Bronchial epithelial cell (primary cell): Measurements from ENCODE around the gene KLK3. TPM values are rescaled to one million over a fixed set of nuclear protein-coding genes. Genes with fewer than 3 reads are reported as not detected.

Experiments used
- DNase-seq: peaks from one replicate; pipeline ENCODE4 v3.0.0-alpha.2; 2010; ENCODE audit warnings: low read depth
- FAIRE-seq: peaks from 2 replicates; lab custom pipeline; 2011; peaks lifted over from hg19 to GRCh38; lab: Jason Lieb, UNC
- H3K27me3 ChIP-seq: 2 replicates; pipeline ENCODE4 v1.5.1; 2011; ENCODE audit warnings: low read length; ENCODE audit not compliant: control insufficient read depth, insufficient read depth
- H3K36me3 ChIP-seq: 2 replicates; pipeline ENCODE4 v1.5.1; 2011; ENCODE audit warnings: low read length; ENCODE audit not compliant: control insufficient read depth, insufficient read depth
- H3K4me3 ChIP-seq: 2 replicates; pipeline ENCODE4 v1.5.1; 2011; ENCODE audit warnings: mild to moderate bottlenecking, low read depth, low read length, control low read depth
- total RNA-seq: library from RNA; depleted of rRNA; stranded (reverse); fragments of >200 nt; gene quantifications from 2 replicates; pipeline ENCODE4 v1.2.1, GENCODE V29; 2014
- TF ChIP-seq, protein P1 (sequence below): IDR thresholded peaks from 2 replicates; pipeline ENCODE4 v1.5.1; 2011; ENCODE audit warnings: mild to moderate bottlenecking, moderate library complexity, low read length, control low read depth, inconsistent platforms; ENCODE audit not compliant: insufficient read depth, severe bottlenecking

Gene KLK3
- total RNA-seq, 1 donor from 2014 or later: not detected

- Histone ChIP-seq H3K4me3 (no peak overlapping the region), H3K27me3 (no peaks in the 10 kb centered on the region), H3K36me3 (no peaks in the 10 kb centered on the region)
- FAIRE-seq (no peak), DNase-seq (no peak)
- TF ChIP-seq, protein P1, sequence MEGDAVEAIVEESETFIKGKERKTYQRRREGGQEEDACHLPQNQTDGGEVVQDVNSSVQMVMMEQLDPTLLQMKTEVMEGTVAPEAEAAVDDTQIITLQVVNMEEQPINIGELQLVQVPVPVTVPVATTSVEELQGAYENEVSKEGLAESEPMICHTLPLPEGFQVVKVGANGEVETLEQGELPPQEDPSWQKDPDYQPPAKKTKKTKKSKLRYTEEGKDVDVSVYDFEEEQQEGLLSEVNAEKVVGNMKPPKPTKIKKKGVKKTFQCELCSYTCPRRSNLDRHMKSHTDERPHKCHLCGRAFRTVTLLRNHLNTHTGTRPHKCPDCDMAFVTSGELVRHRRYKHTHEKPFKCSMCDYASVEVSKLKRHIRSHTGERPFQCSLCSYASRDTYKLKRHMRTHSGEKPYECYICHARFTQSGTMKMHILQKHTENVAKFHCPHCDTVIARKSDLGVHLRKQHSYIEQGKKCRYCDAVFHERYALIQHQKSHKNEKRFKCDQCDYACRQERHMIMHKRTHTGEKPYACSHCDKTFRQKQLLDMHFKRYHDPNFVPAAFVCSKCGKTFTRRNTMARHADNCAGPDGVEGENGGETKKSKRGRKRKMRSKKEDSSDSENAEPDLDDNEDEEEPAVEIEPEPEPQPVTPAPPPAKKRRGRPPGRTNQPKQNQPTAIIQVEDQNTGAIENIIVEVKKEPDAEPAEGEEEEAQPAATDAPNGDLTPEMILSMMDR: peak; percentile 1
These were observed 16.5 kb upstream of the KLK3 start for GRCh38 chr19:50838239-50838638.

GRCh38 chr19:50839712-50840655 is 14.7 kb upstream of the KLK3 start:
- Histone ChIP-seq H3K27me3 (no peaks in the 10 kb centered on the region), H3K36me3 (no peaks in the 10 kb centered on the region), H3K4me3 (no peak overlapping the region)
- DNase-seq (no peak), FAIRE-seq (no peak)
- TF ChIP-seq, protein P1: no peak

DNA sequence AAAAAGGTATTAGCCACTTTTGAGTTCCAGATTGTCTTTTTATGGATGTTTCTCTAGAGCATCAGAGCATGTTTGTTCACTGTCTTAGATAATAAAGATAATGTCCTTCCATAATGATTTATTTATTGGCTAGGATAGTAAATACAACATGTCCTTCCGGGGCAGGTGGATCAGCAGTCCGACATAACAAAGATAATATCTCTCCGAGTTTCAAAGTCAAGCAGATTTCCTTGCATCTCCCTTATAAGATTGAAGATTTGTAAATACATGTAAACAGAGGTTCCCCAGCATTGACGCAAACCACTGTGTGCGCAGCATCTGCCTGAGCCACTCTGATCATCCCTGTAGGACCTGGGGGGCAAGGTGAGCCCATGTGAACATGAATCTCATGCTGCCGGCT is 12.6 kb upstream of the KLK3 start:
- Histone ChIP-seq H3K27me3 (no peaks in the 10 kb centered on the region), H3K4me3 (no peak overlapping the region), H3K36me3 (no peaks in the 10 kb centered on the region)
- FAIRE-seq: no peak
- DNase-seq: no peak
- TF ChIP-seq, protein P1: no peak

DNA sequence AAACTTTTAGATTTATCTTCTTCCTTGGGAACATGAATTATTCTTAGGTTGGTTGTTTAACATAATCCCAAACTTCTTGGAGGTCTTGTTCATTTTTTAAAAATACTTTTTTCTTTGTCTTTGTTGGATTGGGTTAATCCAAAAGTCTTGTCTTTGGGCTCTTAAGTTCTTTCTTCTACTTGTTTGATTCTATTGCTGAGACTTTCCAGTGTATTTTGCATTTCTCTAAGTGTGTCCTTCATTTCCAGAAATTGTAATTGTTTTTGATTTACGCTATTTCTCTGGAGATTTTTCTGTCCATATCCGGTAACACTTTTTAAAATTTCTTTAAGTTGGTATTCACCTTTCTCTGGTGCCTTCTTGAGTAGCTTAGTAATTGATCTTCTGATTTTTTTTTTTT is 11.5 kb upstream of the KLK3 start:
- TF ChIP-seq, protein P1: no peak
- H3K36me3 ChIP-seq: no peaks in the 10 kb centered on the region
- DNase-seq (no peak), FAIRE-seq (no peak)
- H3K27me3 ChIP-seq: no peaks in the 10 kb centered on the region
- H3K4me3 ChIP-seq: no peak overlapping the region

- DNase-seq (no peak), FAIRE-seq (no peak)
- TF ChIP-seq, protein P1: no peak
- H3K36me3 ChIP-seq: no peaks in the 10 kb centered on the region
- H3K27me3 ChIP-seq: no peaks in the 10 kb centered on the region
- H3K4me3 ChIP-seq: no peak overlapping the region
These were observed 11.0 kb upstream of the KLK3 start for GRCh38 chr19:50843701-50844221.
